Hematopoietic multipotent progenitor cell (in vitro differentiated cells): ENCODE results near the gene IL6. TPM values are rescaled to one million over a fixed set of nuclear protein-coding genes. Genes with fewer than 3 reads are reported as not detected.
"Not testable (repeated sequence)": the region's sequence is repeated elsewhere in the genome, so short reads cannot be mapped to it uniquely, and the experiment has no call there.

Experiments used
- DNase-seq, 3 donors: peaks; one replicate each; pipeline ENCODE4 v3.0.0-alpha.2; 2011 to 2015; ENCODE audit warnings: low read depth in 2 of 3, low spot score in 2 of 3
- total RNA-seq: library from RNA; depleted of rRNA; stranded (reverse); fragments of >200 nt; gene quantifications from one replicate; pipeline ENCODE4 v1.2.3, GENCODE V29; 2012

Gene IL6
- total RNA-seq, 1 donor = under 0.01 TPM

GRCh38 chr7:22772885-22773284 is 45.9 kb downstream of the IL6 start:
- DNase-seq = no peak

- DNase-seq = no peak
Observed at GRCh38 chr7:22776964-22777363, 50.0 kb downstream of the IL6 start.

DNA sequence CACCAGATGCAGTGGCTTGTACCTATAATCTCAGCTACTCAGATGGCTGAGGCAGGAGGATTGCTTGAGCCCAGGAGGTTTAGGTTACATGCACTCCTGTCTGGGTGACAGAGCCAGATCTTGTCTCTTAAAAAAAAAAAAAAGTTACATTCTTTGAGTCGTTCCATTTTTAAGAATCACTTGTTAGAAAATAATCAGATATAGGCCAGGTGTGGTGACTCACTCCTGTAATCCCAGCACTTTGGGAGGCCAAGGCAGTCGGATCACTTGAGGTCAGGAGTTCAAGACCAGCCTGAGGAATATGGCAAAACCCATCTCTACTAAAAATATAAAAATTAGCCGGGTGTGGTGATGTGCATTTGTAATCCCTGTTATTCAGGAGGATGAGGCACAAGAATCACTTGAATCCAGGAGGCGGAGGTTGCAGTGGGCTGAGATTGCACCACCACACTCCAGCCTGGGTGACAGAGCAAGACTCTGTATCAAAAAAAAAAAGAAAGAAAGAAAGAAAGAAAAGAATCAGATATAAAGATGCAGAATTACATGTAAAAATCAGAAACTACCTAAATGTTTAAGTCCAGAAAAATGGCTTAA is 52.8 kb downstream of the IL6 start:
- not testable (repeated sequence) for DNase-seq

DNA sequence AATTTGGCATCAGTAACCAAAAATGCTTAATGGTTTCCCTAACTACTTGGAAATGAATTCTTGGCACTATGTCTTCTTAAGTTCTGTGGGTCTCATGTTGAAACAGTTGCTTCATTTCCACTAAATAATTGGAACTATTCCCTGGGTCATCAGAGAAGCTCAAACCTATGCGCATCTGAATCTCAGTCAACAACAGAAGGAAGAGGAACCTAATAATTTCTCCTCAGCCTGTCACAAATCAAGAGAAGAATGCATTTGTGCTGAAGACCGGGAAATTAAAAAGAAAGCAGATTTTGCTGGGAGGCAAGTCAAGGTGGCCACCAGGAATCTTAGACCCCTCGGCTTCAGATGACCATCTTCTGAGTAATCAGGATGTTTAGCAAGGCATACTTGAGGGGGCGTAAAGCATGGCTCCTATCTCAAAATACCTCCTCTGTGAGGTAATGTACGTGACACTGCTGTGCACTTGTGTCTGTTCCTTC is 54.3 kb downstream of the IL6 start:
- no peak for DNase-seq

Other genes starting within 250 kb of the IL6 start
- gene STEAP1B, start 227.0 kb upstream of the IL6 start, total RNA-seq = under 0.01 TPM
- 140 TPM for gene TOMM7, start 95.6 kb downstream of the IL6 start, total RNA-seq